IPS DF 6.9 (cell line): ENCODE results near the gene TPSAB1.

Experiments
- DNase-seq: peaks from one replicate; pipeline ENCODE4 v3.0.0-alpha.2; 2013; ENCODE audit warnings: low read depth, low spot score
- H3K27ac ChIP-seq: one replicate; pipeline ENCODE4 v1.5.1; 2013; ENCODE audit warnings: low read length, control low read depth
- H3K27me3 ChIP-seq: 2 replicates; pipeline ENCODE4 v1.6.1; 2013; ENCODE audit warnings: mild to moderate bottlenecking, low read length; ENCODE audit not compliant: control insufficient read depth, insufficient read depth
- H3K36me3 ChIP-seq: 2 replicates; pipeline ENCODE4 v1.6.1; 2013; ENCODE audit warnings: low read length; ENCODE audit not compliant: control insufficient read depth, insufficient read depth
- H3K4me1 ChIP-seq: 2 replicates; pipeline ENCODE4 v1.6.1; 2013; ENCODE audit warnings: low read length; ENCODE audit not compliant: control insufficient read depth, insufficient read depth
- H3K4me3 ChIP-seq: 2 replicates; pipeline ENCODE4 v1.5.1; 2013; ENCODE audit warnings: mild to moderate bottlenecking, low read length
- H3K9me3 ChIP-seq: 2 replicates; pipeline ENCODE4 v1.6.1; 2013; ENCODE audit warnings: low read length, inconsistent platforms; ENCODE audit not compliant: control insufficient read depth, insufficient read depth
- WGBS: extraction: QIAGEN DNeasy Blood & Tissue Kit; methylation state at CpG from one replicate; pipeline ENCODE4 v1.1.7; 2013; ENCODE audit warnings: mixed read lengths, missing lambda C conversion rate; ENCODE audit not compliant: insufficient read length, insufficient coverage; 5-methylcytosine and 5-hydroxymethylcytosine counted together

TPSAB1 gene

GRCh38 chr16:1259760-1260068, 19.2 kb downstream of the TPSAB1 start:
- Histone ChIP-seq H3K4me3 (no peak overlapping the region), H3K36me3 (no peaks in the 10 kb centered on the region; the same call in 1 of the 2 replicates), H3K9me3 (no peaks in the 10 kb centered on the region), H3K4me1 (peaks cover 5% of the 10 kb centered on the region), H3K27ac (no peak overlapping the region), H3K27me3 (no peaks in the 10 kb centered on the region; the same call in 1 of the 2 replicates)
- no peak for DNase-seq
- WGBS = no CpG with 5 or more reads among the region's 11 CpGs

GRCh38 chr16:1260101-1260680, 19.7 kb downstream of the TPSAB1 start:
- no peaks in the 10 kb centered on the region; the same call in 1 of the 2 replicates for H3K36me3 ChIP-seq
- no peak overlapping the region for H3K27ac ChIP-seq
- no peaks in the 10 kb centered on the region for H3K9me3 ChIP-seq
- no CpG with 5 or more reads among the region's 36 CpGs for WGBS
- H3K4me1 ChIP-seq = peaks cover 7% of the 10 kb centered on the region
- H3K4me3 ChIP-seq = no peak overlapping the region
- no peak for DNase-seq
- H3K27me3 ChIP-seq = no peaks in the 10 kb centered on the region; the same call in 1 of the 2 replicates

- Histone ChIP-seq H3K4me3 (no peak overlapping the region), H3K36me3 (no peaks in the 10 kb centered on the region; the same call in 1 of the 2 replicates), H3K4me1 (peaks cover 7% of the 10 kb centered on the region), H3K27ac (no peak overlapping the region), H3K9me3 (no peaks in the 10 kb centered on the region), H3K27me3 (no peaks in the 10 kb centered on the region; the same call in 1 of the 2 replicates)
- no peak for DNase-seq
- WGBS = no CpG with 5 or more reads among the region's 47 CpGs
Observed at GRCh38 chr16:1261131-1261892, 20.8 kb downstream of the TPSAB1 start.

GRCh38 chr16:1262210-1262845, 21.8 kb downstream of the TPSAB1 start:
- H3K9me3 ChIP-seq = no peaks in the 10 kb centered on the region
- no peak overlapping the region for H3K4me3 ChIP-seq
- DNase-seq = no peak
- WGBS = no CpG with 5 or more reads among the region's 32 CpGs
- no peak overlapping the region for H3K27ac ChIP-seq
- no peaks in the 10 kb centered on the region; the same call in 1 of the 2 replicates for H3K36me3 ChIP-seq
- H3K4me1 ChIP-seq = peaks cover 7% of the 10 kb centered on the region
- H3K27me3 ChIP-seq = no peaks in the 10 kb centered on the region; the same call in 1 of the 2 replicates

- no peak for DNase-seq
- Histone ChIP-seq H3K36me3 (no peaks in the 10 kb centered on the region; the same call in 1 of the 2 replicates), H3K4me1 (peaks cover 7% of the 10 kb centered on the region), H3K27me3 (no peaks in the 10 kb centered on the region; the same call in 1 of the 2 replicates), H3K27ac (no peak overlapping the region), H3K4me3 (no peak overlapping the region), H3K9me3 (no peaks in the 10 kb centered on the region)
- WGBS = no CpG with 5 or more reads among the region's 9 CpGs
Observed at GRCh38 chr16:1262846-1263221, 22.3 kb downstream of the TPSAB1 start.

GRCh38 chr16:1263591-1264344, 23.3 kb downstream of the TPSAB1 start:
- H3K9me3 ChIP-seq = no peaks in the 10 kb centered on the region
- H3K4me3 ChIP-seq = no peak overlapping the region
- no peaks in the 10 kb centered on the region; the same call in 1 of the 2 replicates for H3K36me3 ChIP-seq
- WGBS = no CpG with 5 or more reads among the region's 15 CpGs
- no peak overlapping the region for H3K27ac ChIP-seq
- H3K27me3 ChIP-seq = no peaks in the 10 kb centered on the region; the same call in 1 of the 2 replicates
- H3K4me1 ChIP-seq = peaks cover 7% of the 10 kb centered on the region
- no peak for DNase-seq

- H3K27me3 ChIP-seq = no peaks in the 10 kb centered on the region
- no peak overlapping the region for H3K27ac ChIP-seq
- no peaks in the 10 kb centered on the region for H3K36me3 ChIP-seq
- no peak overlapping the region for H3K4me3 ChIP-seq
- no peaks in the 10 kb centered on the region for H3K9me3 ChIP-seq
- WGBS = 100% methylated on average over 2 of the region's 16 CpGs
- DNase-seq = no peak
- peaks cover 5% of the 10 kb centered on the region for H3K4me1 ChIP-seq
Observed at GRCh38 chr16:1264345-1265089, 24.0 kb downstream of the TPSAB1 start.

- H3K9me3 ChIP-seq = no peaks in the 10 kb centered on the region
- H3K4me1 ChIP-seq = peaks cover 5% of the 10 kb centered on the region
- H3K27me3 ChIP-seq = no peaks in the 10 kb centered on the region
- no peak overlapping the region for H3K27ac ChIP-seq
- H3K36me3 ChIP-seq = no peaks in the 10 kb centered on the region
- DNase-seq = no peak
- WGBS = no CpG with 5 or more reads among the region's 13 CpGs
- H3K4me3 ChIP-seq = no peak overlapping the region
Observed at GRCh38 chr16:1265090-1265630, 24.7 kb downstream of the TPSAB1 start.

GRCh38 chr16:1265826-1266225, 25.3 kb downstream of the TPSAB1 start:
- no peaks in the 10 kb centered on the region for H3K36me3 ChIP-seq
- no peak overlapping the region for H3K27ac ChIP-seq
- no peaks in the 10 kb centered on the region for H3K27me3 ChIP-seq
- no peaks in the 10 kb centered on the region for H3K9me3 ChIP-seq
- no CpG with 5 or more reads among the region's 19 CpGs for WGBS
- no peak for DNase-seq
- H3K4me3 ChIP-seq = no peak overlapping the region
- H3K4me1 ChIP-seq = peaks cover 5% of the 10 kb centered on the region
